IPS-18c (cell line): ENCODE results near the gene B4GALT5.
"Not testable (repeated sequence)": the region's sequence is repeated elsewhere in the genome, so short reads cannot be mapped to it uniquely, and the experiment has no call there.

Experiments
- H3K4me3 ChIP-seq: 2 replicates; pipeline ENCODE4 v1.7.0; 2013; ENCODE audit warnings: low read depth, mild to moderate bottlenecking, low read length, moderate library complexity; ENCODE audit not compliant: insufficient read depth
- H3K9me3 ChIP-seq: one replicate; pipeline ENCODE4 v1.6.1; 2013; ENCODE audit warnings: mild to moderate bottlenecking, low read length, moderate library complexity; ENCODE audit not compliant: control insufficient read depth, insufficient read depth

B4GALT5 gene

DNA sequence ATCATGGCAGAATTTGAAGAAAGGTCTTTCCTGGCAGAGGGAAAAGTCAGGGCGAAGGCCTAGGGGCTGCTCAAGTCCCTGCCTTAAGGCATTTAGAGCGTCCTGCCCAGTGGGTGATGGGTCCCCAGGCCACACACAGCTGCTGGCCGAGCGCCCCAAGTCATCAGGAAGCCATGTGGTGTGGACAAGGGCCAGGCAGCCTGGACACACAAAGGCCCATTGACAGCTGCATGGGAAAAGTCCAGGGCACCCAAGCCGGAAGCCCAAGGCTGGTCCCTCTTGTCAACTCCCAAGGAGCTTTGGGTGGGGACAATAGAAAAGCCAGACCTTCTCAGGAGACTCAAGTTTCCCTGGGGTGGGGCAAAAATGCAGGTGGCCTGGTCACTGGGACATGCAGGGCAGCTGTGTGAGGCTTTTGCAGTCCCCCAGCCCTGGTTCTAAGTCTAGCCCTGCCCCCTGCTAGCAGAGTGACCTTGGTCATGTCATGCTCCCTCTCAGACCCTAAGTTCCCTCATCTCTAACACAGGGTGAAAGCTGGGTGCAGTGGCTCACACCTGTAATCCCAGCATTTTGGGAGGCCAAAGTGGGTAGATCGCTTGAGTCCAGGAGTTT, 101.4 kb downstream of the B4GALT5 start:
- Histone ChIP-seq H3K4me3 (no peak overlapping the region), H3K9me3 (no peaks in the 10 kb centered on the region)

DNA sequence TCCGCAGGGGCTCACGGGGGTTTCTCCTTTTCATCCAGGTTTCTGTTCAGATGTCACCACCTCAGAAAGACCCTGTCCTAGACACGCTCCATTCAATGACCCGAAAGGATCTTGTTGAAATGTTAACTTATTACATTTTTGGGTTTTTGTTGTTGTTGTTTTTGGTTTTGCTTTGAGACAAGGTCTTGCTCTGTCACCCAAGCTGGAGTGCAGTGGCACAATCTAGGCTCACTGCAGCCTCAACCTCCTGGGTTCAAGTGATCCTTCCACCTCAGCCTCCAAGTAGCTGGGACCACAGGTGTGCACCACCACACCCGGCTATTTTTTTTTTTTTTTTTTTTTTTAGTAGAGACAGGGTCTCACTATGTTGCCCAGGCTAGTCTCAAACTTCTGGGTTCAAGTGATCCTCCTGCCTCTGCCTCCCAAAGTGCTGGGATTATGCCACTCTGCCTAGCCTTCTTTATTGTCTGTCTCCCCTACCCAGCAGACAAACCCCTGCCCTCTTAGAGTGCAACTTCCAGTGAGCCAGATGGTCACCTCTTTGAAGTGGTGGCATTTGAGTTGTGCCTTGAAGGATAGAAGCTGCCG, 102.0 kb downstream of the B4GALT5 start:
- H3K9me3 ChIP-seq, H3K4me3 ChIP-seq: not testable (repeated sequence)

DNA sequence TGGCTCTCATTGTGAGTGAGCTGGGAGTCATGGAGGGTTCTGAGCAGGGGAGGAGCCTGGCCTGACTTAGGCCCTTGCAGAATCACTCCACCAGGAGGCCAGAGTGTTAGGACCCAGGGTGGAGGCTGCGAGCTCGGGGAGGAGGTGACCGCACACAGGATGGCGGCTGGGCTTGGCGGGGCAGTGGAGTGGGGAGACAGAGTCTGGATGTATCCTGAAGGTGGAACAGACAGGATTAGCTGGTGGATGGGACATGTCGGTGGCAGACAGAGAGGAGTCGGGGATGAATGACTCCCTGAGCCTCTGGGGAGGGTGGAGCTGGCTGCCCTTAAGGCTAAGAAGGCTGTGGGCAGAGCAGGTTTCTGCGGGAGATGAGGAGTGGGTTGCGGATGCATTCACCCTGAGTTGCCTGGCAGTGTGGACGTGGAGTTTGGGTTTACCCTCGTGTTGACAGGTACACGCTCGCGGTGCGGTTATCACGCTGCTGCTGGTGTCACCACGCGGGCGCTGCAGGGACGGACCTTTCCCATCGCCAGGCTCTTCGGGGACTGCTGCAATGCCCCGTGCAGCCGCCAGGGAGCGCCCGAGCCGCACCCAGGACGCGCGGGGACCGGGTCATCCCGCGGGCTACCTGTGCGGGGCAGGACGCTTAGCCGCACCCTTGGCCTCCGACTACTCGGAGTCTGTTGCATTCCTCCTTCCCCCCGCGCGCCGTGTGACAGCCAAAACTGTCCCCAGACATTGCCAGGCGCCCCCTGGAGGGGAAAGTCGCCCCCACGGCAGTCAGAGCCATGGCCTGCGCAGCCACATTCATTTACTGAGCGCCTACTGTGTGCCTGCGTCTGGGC, 102.8 kb downstream of the B4GALT5 start:
- H3K4me3 ChIP-seq, result no peak overlapping the region
- no peaks in the 10 kb centered on the region for H3K9me3 ChIP-seq

GRCh38 chr20:49608752-49609670, 104.7 kb downstream of the B4GALT5 start:
- Histone ChIP-seq H3K9me3 (peaks cover 2% of the 10 kb centered on the region), H3K4me3 (peak overlapping the region; percentile 31)

GRCh38 chr20:49607568-49607967, 106.1 kb downstream of the B4GALT5 start:
- no peak overlapping the region for H3K4me3 ChIP-seq
- peaks cover 2% of the 10 kb centered on the region for H3K9me3 ChIP-seq

DNA sequence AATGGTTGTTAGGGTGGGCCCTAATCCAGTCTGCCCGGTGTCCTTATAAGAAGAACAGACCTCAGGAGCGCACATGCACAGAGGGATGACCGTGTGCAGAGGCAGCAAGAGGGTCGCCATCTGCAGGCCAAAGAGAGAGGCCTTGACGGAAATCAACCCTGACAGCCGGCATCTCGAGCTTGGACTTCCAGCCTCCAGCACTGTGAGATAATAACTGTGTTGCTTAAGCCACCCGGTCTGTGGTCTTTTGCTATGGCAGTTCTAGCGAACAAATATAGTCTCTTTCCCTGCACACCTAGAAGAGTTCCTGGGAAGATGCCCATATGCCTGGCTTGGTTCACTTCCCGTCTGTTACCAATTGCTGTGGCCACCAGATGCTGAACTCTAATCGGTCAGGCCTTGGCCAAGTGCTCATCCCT, 110.5 kb downstream of the B4GALT5 start:
- Histone ChIP-seq H3K4me3 (no peak overlapping the region), H3K9me3 (peaks cover 2% of the 10 kb centered on the region)

- Histone ChIP-seq H3K9me3 (peaks cover 2% of the 10 kb centered on the region), H3K4me3 (no peak overlapping the region)
Observed at GRCh38 chr20:49602345-49603208, 111.1 kb downstream of the B4GALT5 start.

- H3K9me3 ChIP-seq, result peaks cover 2% of the 10 kb centered on the region
- H3K4me3 ChIP-seq, result no peak overlapping the region
Observed at GRCh38 chr20:49601153-49601924, 112.3 kb downstream of the B4GALT5 start.

- peaks cover 2% of the 10 kb centered on the region for H3K9me3 ChIP-seq
- no peak overlapping the region for H3K4me3 ChIP-seq
Observed at GRCh38 chr20:49599746-49600113, 113.9 kb downstream of the B4GALT5 start.

DNA sequence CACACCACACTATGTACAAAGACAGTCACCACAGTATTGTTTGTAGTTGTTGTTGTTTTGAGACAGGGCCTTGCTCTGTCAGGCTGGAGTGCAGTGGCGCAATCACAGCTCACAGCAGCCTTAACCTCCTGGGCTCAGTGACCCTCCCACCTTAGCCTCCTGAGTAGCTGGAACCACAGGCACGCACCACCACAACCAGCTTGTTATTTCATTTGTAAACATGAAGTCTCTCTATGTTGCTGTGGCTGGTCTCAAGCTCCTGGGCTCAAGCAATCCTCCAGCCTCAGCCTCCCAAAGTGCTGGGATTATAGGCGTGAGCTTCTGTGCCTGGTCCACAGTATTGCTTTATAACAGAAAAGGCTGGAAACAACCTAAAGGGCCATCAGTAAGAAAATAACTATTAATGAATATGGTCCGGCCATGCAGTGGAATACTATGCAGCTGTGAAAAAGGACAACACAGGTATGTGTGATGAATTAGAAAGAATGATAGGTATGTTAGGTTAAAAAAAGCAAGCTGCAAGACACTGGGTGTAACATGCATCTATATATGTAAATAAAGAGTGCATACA, 115.8 kb downstream of the B4GALT5 start:
- no peak overlapping the region for H3K4me3 ChIP-seq

GRCh38 chr20:49595811-49596561, 117.7 kb downstream of the B4GALT5 start:
- no peak overlapping the region for H3K4me3 ChIP-seq
- H3K9me3 ChIP-seq, result no peaks in the 10 kb centered on the region

More for the DNA sequence above, 115.8 kb downstream of the B4GALT5 start:
- H3K9me3 ChIP-seq, result no peaks in the 10 kb centered on the region

DNA sequence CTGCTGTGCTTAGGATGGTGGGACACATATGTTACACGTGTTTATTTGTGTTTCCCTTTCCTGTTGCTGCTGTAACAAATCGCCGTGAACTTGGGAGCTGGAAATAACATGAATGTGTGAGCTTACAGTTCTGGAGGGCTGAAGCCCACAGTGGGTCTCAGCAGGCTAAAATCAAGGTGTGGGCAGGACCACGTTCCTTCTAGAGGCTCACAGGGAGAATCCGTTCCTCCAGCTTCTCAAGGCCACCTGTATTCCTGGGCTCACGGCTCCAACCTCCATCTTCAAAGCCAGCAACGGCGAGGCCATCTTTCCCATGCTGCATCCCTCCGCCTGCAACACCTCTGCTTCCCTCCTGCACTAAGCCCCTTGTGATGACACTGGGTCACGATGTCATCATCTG, 118.3 kb downstream of the B4GALT5 start:
- no peak overlapping the region for H3K4me3 ChIP-seq
- no peaks in the 10 kb centered on the region for H3K9me3 ChIP-seq

DNA sequence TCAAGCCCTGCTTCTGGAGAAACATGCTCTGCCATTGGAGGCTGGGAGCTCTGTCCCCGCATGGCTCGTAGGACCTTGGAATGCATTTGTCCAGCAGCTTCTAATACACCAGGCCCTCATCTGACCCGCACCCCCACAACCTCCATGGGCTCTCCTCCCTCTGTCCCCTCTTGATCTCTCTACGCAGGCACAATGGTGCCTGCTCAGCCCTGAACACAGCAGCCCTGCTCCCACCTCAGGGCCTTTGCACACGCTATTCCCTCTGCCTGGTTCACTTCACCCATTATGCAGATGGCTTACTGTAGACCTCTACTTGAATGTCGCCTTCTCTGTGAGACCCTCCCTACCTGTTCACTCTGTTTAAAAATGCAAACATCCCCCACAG, 118.8 kb downstream of the B4GALT5 start:
- no peak overlapping the region for H3K4me3 ChIP-seq
- H3K9me3 ChIP-seq, result no peaks in the 10 kb centered on the region

- H3K9me3 ChIP-seq, result no peaks in the 10 kb centered on the region
- no peak overlapping the region for H3K4me3 ChIP-seq
Observed at GRCh38 chr20:49594143-49594930, 119.3 kb downstream of the B4GALT5 start.
